SK-N-SH (cell line): Measurements from ENCODE around the gene NPFFR2. TPM values are rescaled to one million over a fixed set of nuclear protein-coding genes. Genes with fewer than 3 reads are reported as not detected.
"Not testable (repeated sequence)": the region's sequence is repeated elsewhere in the genome, so short reads cannot be mapped to it uniquely, and the experiment has no call there.

Source experiments
- CTCF ChIA-PET: fragments of 300-600, 350-600 bp; formaldehyde crosslinking; extraction: SDS; loops from one replicate; lab custom pipeline; 2021; lab: Yijun Ruan, JAX
- POLR2A ChIA-PET: fragments of 350-600 bp; sonication (Branson Sonifier 250); formaldehyde crosslinking; extraction: SDS; loops from one replicate; lab custom pipeline; 2020; ENCODE audit warnings: antibody characterized with exemption, inconsistent platforms; lab: Yijun Ruan, JAX
- DNase-seq: peaks from one replicate; pipeline ENCODE4 v3.0.0; 2012
- H2AFZ ChIP-seq: fragments of 200-600 bp; sonication (generic); 2 replicates; pipeline ENCODE4 v1.8.1; 2016; ENCODE audit warnings: antibody characterized with exemption, mild to moderate bottlenecking, low read depth
- H3F3A ChIP-seq: fragments of 200-600 bp; sonication (generic); replicated peaks from 2 replicates; pipeline ENCODE3; 2016; ENCODE audit warnings: antibody characterized with exemption, mild to moderate bottlenecking; ENCODE audit not compliant: insufficient read depth
- H3K27ac ChIP-seq, 2 experiments: fragments of 200-500 bp in 1 of 2; fragments of 200-600 bp in 1 of 2; sonication (Bioruptor generic) in 1 of 2; sonication (generic), shearing (Covaris generic) in 1 of 2; 2 replicates each; pipeline versions ENCODE4 v1.5.1 to v1.6.1; 2014 to 2016; ENCODE audit warnings: low read depth in 2 of 2, inconsistent platforms in 1 of 2, low read length in 1 of 2, mild to moderate bottlenecking in 1 of 2, mixed read lengths in 1 of 2
- H3K27me3 ChIP-seq: fragments of 200-600 bp; sonication (generic), shearing (Covaris generic); 2 replicates; pipeline ENCODE4 v1.6.1; 2016; ENCODE audit warnings: mixed run types; ENCODE audit not compliant: insufficient read depth
- H3K36me3 ChIP-seq, 2 experiments: fragments of 200-500 bp in 1 of 2; fragments of 200-600 bp in 1 of 2; sonication (Bioruptor generic) in 1 of 2; sonication (generic) in 1 of 2; replicated peaks in 1 of 2; 2 replicates each; pipeline versions ENCODE3 to v1.5.1; 2014 to 2016; ENCODE audit warnings: low read length in 1 of 2, mild to moderate bottlenecking in 1 of 2; ENCODE audit not compliant: insufficient read depth in 2 of 2, control insufficient read depth in 1 of 2
- H3K4me1 ChIP-seq, 2 experiments: fragments of 200-500 bp in 1 of 2; fragments of 200-600 bp in 1 of 2; sonication (Bioruptor generic) in 1 of 2; sonication (generic), shearing (Covaris generic) in 1 of 2; 2 replicates each; pipeline versions ENCODE4 v1.5.1 to v1.6.1; 2014 to 2016; ENCODE audit warnings: low read depth in 1 of 2, low read length in 1 of 2, mixed run types in 1 of 2; ENCODE audit not compliant: insufficient read depth in 2 of 2, control insufficient read depth in 1 of 2
- H3K4me2 ChIP-seq: fragments of 200-600 bp; sonication (generic), shearing (Covaris generic); 2 replicates; pipeline ENCODE4 v1.6.1; 2017; ENCODE audit warnings: mixed run types
- H3K4me3 ChIP-seq, 2 experiments: fragments of 200-500 bp in 1 of 2; fragments of 200-600 bp in 1 of 2; sonication (Bioruptor generic) in 1 of 2; sonication (generic), shearing (Covaris generic) in 1 of 2; 2 replicates each; pipeline versions ENCODE4 v1.5.1 to v1.8.1; 2014 to 2016; ENCODE audit warnings: low read depth in 2 of 2, inconsistent platforms in 1 of 2, low read length in 1 of 2, mild to moderate bottlenecking in 1 of 2, mixed read lengths in 1 of 2, moderate library complexity in 1 of 2
- H3K79me2 ChIP-seq: fragments of 200-600 bp; sonication (generic); 2 replicates; pipeline ENCODE4 v1.8.1; 2017; ENCODE audit warnings: mild to moderate bottlenecking; ENCODE audit not compliant: insufficient read depth
- H3K9ac ChIP-seq: fragments of 200-600 bp; sonication (generic); 2 replicates; pipeline ENCODE4 v1.6.1; 2017; ENCODE audit warnings: mixed run types
- H3K9me2 ChIP-seq: fragments of 200-600 bp; sonication (generic); 2 replicates; pipeline ENCODE4 v1.6.1; 2017; ENCODE audit warnings: mixed run types
- H3K9me3 ChIP-seq: fragments of 200-600 bp; sonication (generic); 2 replicates; pipeline ENCODE4 v1.6.1; 2017; ENCODE audit warnings: mixed run types, mild to moderate bottlenecking, moderate library complexity
- H4K20me1 ChIP-seq: fragments of 200-600 bp; sonication (generic); 2 replicates; pipeline ENCODE4 v1.6.1; 2017; ENCODE audit warnings: mild to moderate bottlenecking, mixed run types; ENCODE audit not compliant: insufficient read depth
- FOXM1 ChIP-seq: IDR thresholded peaks from 2 replicates; pipeline ENCODE4 v1.4.0; 2012; ENCODE audit warnings: low read depth, mild to moderate bottlenecking
- GABPA ChIP-seq: IDR thresholded peaks from 2 replicates; pipeline ENCODE4 v1.4.0; 2012; ENCODE audit warnings: low read depth, mild to moderate bottlenecking
- JUND ChIP-seq: IDR thresholded peaks from 2 replicates; pipeline ENCODE4 v1.4.0; 2012
- MXI1 ChIP-seq: IDR thresholded peaks from 2 replicates; pipeline ENCODE4 v1.6.1; 2012; ENCODE audit warnings: mild to moderate bottlenecking, low read depth, low read length, improper control_type of control experiment
- POLR2AphosphoS5 ChIP-seq: IDR thresholded peaks from 2 replicates; pipeline ENCODE4 v1.6.1; 2012; ENCODE audit warnings: low read depth, low read length
- RFX5 ChIP-seq: IDR thresholded peaks from 2 replicates; pipeline ENCODE4 v1.6.1; 2012; ENCODE audit warnings: mild to moderate bottlenecking, improper control_type of control experiment, low read length
- RXRA ChIP-seq: IDR thresholded peaks from 2 replicates; pipeline ENCODE4 v1.4.0; 2012; ENCODE audit warnings: low read depth, mild to moderate bottlenecking, borderline replicate concordance
- TCF12 ChIP-seq: IDR thresholded peaks from 2 replicates; pipeline ENCODE4 v1.4.0; 2012
- YY1 ChIP-seq: IDR thresholded peaks from 2 replicates; pipeline ENCODE4 v1.4.0; 2012; ENCODE audit warnings: low read depth, mild to moderate bottlenecking
- WGBS: methylation state at CpG from one replicate; pipeline ENCODE4 v1.1.6; 2017; ENCODE audit warnings: low lambda C conversion rate; 5-methylcytosine and 5-hydroxymethylcytosine counted together
- polyA plus RNA-seq, 3 experiments: library from polyadenylated mRNA; depleted of rRNA; stranded (reverse); fragments of >200 nt; gene quantifications; 2 replicates each; pipeline ENCODE4 v1.2.3, GENCODE V29; 2012
- TF ChIP-seq, protein P1 (sequence below): IDR thresholded peaks from 2 replicates; pipeline ENCODE4 v1.4.0; 2012; ENCODE audit warnings: low read depth, borderline replicate concordance
- TF ChIP-seq, protein P2 (sequence below): IDR thresholded peaks from 2 replicates; pipeline ENCODE4 v1.4.0; 2012; ENCODE audit warnings: low read depth, borderline replicate concordance

NPFFR2 gene
- polyA plus RNA-seq, 1 of the 3 experiments (the other 2 are of a cell fraction) = 6.2 TPM

DNA sequence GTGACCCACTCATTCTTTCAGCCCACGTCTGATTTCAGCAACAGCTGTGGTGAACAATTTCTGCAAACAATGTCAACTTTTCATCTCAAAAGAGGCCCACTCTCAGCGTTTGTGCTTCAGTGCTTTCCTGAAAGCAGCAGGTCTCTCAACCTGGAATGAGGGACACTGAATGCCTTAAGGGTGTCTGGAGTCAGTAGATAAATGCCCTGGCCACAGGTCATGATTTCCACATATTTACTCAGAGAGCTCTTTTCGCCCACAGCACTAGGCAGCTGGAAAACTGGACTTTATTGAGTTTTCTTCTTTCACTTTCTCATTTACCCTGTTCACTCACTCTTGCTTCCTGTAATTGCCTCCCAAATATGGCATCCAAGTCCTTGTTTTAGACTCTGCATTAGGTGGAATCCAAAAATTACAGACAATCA, 52.8 kb downstream of the NPFFR2 start:
- no peaks in the 10 kb centered on the region for H3K9me3 ChIP-seq
- H2AFZ ChIP-seq = no peak overlapping the region
- ChIA-PET POLR2A (no interaction called here), CTCF (interaction anchor here (1.1 to 1.4 kb wide), 2 partner anchors 10 to 15 kb away, joined by 3 to 4 read pairs; no protein-coding TSS in a partner anchor)
- no peak for TF ChIP-seq YY1
- no peak for TF ChIP-seq POLR2AphosphoS5
- no peak for TF ChIP-seq JUND
- no peak for TF ChIP-seq TCF12
- TF ChIP-seq, protein P1, sequence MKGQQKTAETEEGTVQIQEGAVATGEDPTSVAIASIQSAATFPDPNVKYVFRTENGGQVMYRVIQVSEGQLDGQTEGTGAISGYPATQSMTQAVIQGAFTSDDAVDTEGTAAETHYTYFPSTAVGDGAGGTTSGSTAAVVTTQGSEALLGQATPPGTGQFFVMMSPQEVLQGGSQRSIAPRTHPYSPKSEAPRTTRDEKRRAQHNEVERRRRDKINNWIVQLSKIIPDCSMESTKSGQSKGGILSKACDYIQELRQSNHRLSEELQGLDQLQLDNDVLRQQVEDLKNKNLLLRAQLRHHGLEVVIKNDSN = no peak
- no peak for TF ChIP-seq GABPA
- TF ChIP-seq, protein P2, sequence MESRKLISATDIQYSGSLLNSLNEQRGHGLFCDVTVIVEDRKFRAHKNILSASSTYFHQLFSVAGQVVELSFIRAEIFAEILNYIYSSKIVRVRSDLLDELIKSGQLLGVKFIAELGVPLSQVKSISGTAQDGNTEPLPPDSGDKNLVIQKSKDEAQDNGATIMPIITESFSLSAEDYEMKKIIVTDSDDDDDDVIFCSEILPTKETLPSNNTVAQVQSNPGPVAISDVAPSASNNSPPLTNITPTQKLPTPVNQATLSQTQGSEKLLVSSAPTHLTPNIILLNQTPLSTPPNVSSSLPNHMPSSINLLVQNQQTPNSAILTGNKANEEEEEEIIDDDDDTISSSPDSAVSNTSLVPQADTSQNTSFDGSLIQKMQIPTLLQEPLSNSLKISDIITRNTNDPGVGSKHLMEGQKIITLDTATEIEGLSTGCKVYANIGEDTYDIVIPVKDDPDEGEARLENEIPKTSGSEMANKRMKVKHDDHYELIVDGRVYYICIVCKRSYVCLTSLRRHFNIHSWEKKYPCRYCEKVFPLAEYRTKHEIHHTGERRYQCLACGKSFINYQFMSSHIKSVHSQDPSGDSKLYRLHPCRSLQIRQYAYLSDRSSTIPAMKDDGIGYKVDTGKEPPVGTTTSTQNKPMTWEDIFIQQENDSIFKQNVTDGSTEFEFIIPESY = no peak
- no peak for TF ChIP-seq FOXM1
- TF ChIP-seq RXRA = no peak
- TF ChIP-seq RFX5 = no peak
- no peak for TF ChIP-seq MXI1
- no peak overlapping the region for H3K4me3 ChIP-seq
- no peak for DNase-seq
- H3K9ac ChIP-seq = no peak overlapping the region
- 35% methylated on average over 3 of the region's 3 CpGs for WGBS
- H3K4me1 ChIP-seq = no peaks in the 10 kb centered on the region; a peak in 2 of 4 replicates
- H3K27ac ChIP-seq = no peak overlapping the region; a peak in 1 of 4 replicates
- H3K27me3 ChIP-seq = no peaks in the 10 kb centered on the region
- H3F3A ChIP-seq = no peaks in the 10 kb centered on the region
- no peaks in the 10 kb centered on the region for H3K79me2 ChIP-seq
- H3K9me2 ChIP-seq = no peaks in the 10 kb centered on the region
- H3K4me2 ChIP-seq = no peak overlapping the region
- no peaks in the 10 kb centered on the region for H4K20me1 ChIP-seq
- H3K36me3 ChIP-seq = no peaks in the 10 kb centered on the region

DNA sequence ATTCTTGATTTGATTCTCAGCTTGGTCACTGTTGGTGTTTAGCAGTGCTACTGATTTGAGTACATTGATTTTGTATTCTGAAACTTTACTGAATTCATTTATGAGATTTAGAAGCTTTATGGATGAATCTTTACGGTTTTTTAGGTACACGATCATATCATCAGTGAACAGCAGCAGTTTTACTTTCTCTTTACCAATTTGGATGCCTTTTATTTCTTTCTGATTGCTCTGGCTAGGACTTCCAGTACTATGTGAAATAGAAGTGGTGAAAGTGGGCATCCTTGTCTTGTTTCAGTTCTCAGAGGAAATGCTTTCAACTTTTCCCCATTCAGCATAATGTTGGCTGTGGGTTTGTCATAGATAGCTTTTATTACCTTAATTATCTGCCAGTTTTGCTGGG, 58.8 kb downstream of the NPFFR2 start:
- H3K36me3 ChIP-seq, H3K9me3 ChIP-seq, H3K9me2 ChIP-seq, H3K27ac ChIP-seq, H3K4me3 ChIP-seq, H3K4me2 ChIP-seq, H3K4me1 ChIP-seq, H3K79me2 ChIP-seq, H3K27me3 ChIP-seq, H3F3A ChIP-seq, H3K9ac ChIP-seq, H4K20me1 ChIP-seq, CTCF ChIA-PET, POLR2A ChIA-PET, DNase-seq, H2AFZ ChIP-seq: not testable (repeated sequence)
- WGBS = 29% methylated on average over 2 of the region's 2 CpGs
